Endothelial cell of umbilical vein (primary cell): Measurements from ENCODE around the gene DDX56. TPM values are rescaled to one million over a fixed set of nuclear protein-coding genes. Genes with fewer than 3 reads are reported as not detected.

Source experiments
- BruUV-seq: library from RNA; stranded (reverse); fragments of 400-500 nt; replicated peaks from 2 replicates; lab custom pipeline; 2021; lab: Mats Ljungman, UMichigan
- CTCF ChIA-PET: fragments of 300-600, 350-600 bp; sonication (Branson Sonifier 250); formaldehyde crosslinking; loops from one replicate; lab custom pipeline; 2021; ENCODE audit warnings: antibody characterized with exemption, inconsistent platforms; lab: Charles Lee
- POLR2A ChIA-PET: fragments of 300-600, 350-600 bp; sonication (Branson Sonifier 250); formaldehyde crosslinking; loops from one replicate; lab custom pipeline; 2021; ENCODE audit warnings: antibody characterized with exemption, inconsistent platforms; lab: Charles Lee
- DNase-seq: peaks from one replicate; pipeline ENCODE4 v3.0.0-alpha.2; 2011; ENCODE audit warnings: low read depth, low spot score
- FAIRE-seq: peaks from 2 replicates; lab custom pipeline; 2011; peaks lifted over from hg19 to GRCh38; lab: Jason Lieb, UNC
- H2AFZ ChIP-seq: 2 replicates; pipeline ENCODE4 v1.6.0; 2012; ENCODE audit warnings: low read depth, low read length, control low read depth, inconsistent platforms
- H3K27ac ChIP-seq: 2 replicates; pipeline ENCODE4 v1.5.1; 2011; ENCODE audit warnings: low read depth, mild to moderate bottlenecking, control low read depth, low read length, moderate library complexity; ENCODE audit not compliant: insufficient read depth
- H3K27me3 ChIP-seq, 2 experiments: 2 replicates each; pipeline versions ENCODE4 v1.6.0 to v1.6.1; 2011; ENCODE audit warnings: low read length in 2 of 2, mixed read lengths in 1 of 2; ENCODE audit not compliant: control insufficient read depth in 2 of 2, insufficient read depth in 2 of 2
- H3K36me3 ChIP-seq, 2 experiments: 2 replicates in 1 of 2; 3 replicates in 1 of 2; pipeline ENCODE4 v1.5.1; 2011; ENCODE audit warnings: low read length in 2 of 2, mild to moderate bottlenecking in 1 of 2, moderate library complexity in 1 of 2; ENCODE audit not compliant: control insufficient read depth in 2 of 2, insufficient read depth in 2 of 2; ENCODE audit errors: extremely low read depth in 1 of 2
- H3K4me1 ChIP-seq: 3 replicates; pipeline ENCODE4 v1.5.1; 2011; ENCODE audit warnings: mild to moderate bottlenecking, low read length; ENCODE audit not compliant: control insufficient read depth, insufficient read depth; ENCODE audit errors: extremely low read depth
- H3K4me2 ChIP-seq: 2 replicates; pipeline ENCODE4 v1.6.1; 2011; ENCODE audit warnings: low read length, control low read depth, mixed read lengths; ENCODE audit not compliant: insufficient read depth
- H3K4me3 ChIP-seq, 3 experiments: fragments of 200-600 bp in 1 of 3; sonication (generic), shearing (Covaris generic) in 1 of 3; replicated peaks in 1 of 3; 2 replicates each; pipeline ENCODE4 v1.5.1; 2011 to 2016; ENCODE audit warnings: control low read depth in 3 of 3, low read length in 3 of 3, mild to moderate bottlenecking in 2 of 3, inconsistent platforms in 1 of 3, low read depth in 1 of 3, moderate library complexity in 1 of 3; ENCODE audit not compliant: insufficient read depth in 1 of 3
- H3K79me2 ChIP-seq: 2 replicates; pipeline ENCODE4 v1.6.0; 2012; ENCODE audit warnings: low read length, inconsistent platforms; ENCODE audit not compliant: control insufficient read depth, insufficient read depth
- H3K9ac ChIP-seq: replicated peaks from 2 replicates; pipeline ENCODE3; 2011; ENCODE audit warnings: low read length, control low read depth; ENCODE audit not compliant: insufficient read depth; ENCODE audit errors: extremely low read depth
- H3K9me1 ChIP-seq: replicated peaks from 3 replicates; pipeline ENCODE4 v1.6.0; 2011; ENCODE audit warnings: mild to moderate bottlenecking, low read length; ENCODE audit not compliant: control insufficient read depth, insufficient read depth; ENCODE audit errors: extremely low read depth
- H3K9me3 ChIP-seq: replicated peaks from 2 replicates; pipeline ENCODE4 v1.5.1; 2012; ENCODE audit warnings: low read length, inconsistent platforms; ENCODE audit not compliant: control insufficient read depth, insufficient read depth
- H4K20me1 ChIP-seq: replicated peaks from 2 replicates; pipeline ENCODE3; 2011; ENCODE audit warnings: mild to moderate bottlenecking, low read length; ENCODE audit not compliant: control insufficient read depth, insufficient read depth; ENCODE audit errors: extremely low read depth
- EZH2 ChIP-seq: IDR thresholded peaks from 2 replicates; pipeline ENCODE4 v1.6.1; 2012; ENCODE audit warnings: borderline replicate concordance, low read depth, mild to moderate bottlenecking, moderate library complexity, low read length, inconsistent platforms; ENCODE audit not compliant: severe bottlenecking
- FOS ChIP-seq: IDR thresholded peaks from 2 replicates; pipeline ENCODE4 v1.6.1; 2011; ENCODE audit warnings: mild to moderate bottlenecking, low read length, moderate library complexity, borderline replicate concordance; ENCODE audit not compliant: insufficient read depth
- GATA2 ChIP-seq: IDR thresholded peaks from 2 replicates; pipeline ENCODE4 v1.7.0; 2011; ENCODE audit warnings: low read depth, mild to moderate bottlenecking, moderate library complexity, mixed read lengths, low read length; ENCODE audit not compliant: insufficient read length, insufficient read depth
- JUN ChIP-seq: IDR thresholded peaks from 2 replicates; pipeline ENCODE4 v1.6.1; 2011; ENCODE audit warnings: borderline replicate concordance, low read depth; ENCODE audit not compliant: insufficient read length, insufficient read depth
- MYC ChIP-seq: IDR thresholded peaks from one replicate; pipeline ENCODE4 v1.6.1; 2011; ENCODE audit warnings: mild to moderate bottlenecking, low read depth, low read length
- POLR2A ChIP-seq: IDR thresholded peaks from 2 replicates; pipeline ENCODE4 v1.6.1; 2012; ENCODE audit warnings: low read depth, mild to moderate bottlenecking, control low read depth, low read length
- POLR2AphosphoS5 ChIP-seq: IDR thresholded peaks from 2 replicates; pipeline ENCODE4 v1.6.1; 2012; ENCODE audit warnings: low read depth, mild to moderate bottlenecking, control low read depth, low read length, moderate library complexity; ENCODE audit not compliant: insufficient read depth
- dilution Hi-C: fragments of 300-500 bp; cut with MboI; formaldehyde crosslinking; loops from one replicate; pipeline ENCODE4 v1.15.0; 2019; ENCODE audit warnings: low sequenced_read_pairs; ENCODE audit not compliant: extremely low pct_ligation_motif_present
- intact Hi-C: fragments of 100-400 bp; cut with micrococcal nuclease; formaldehyde crosslinking; loops from one replicate; pipeline ENCODE4 v1.10.0; 2022
- polyA plus RNA-seq, 4 experiments: library from polyadenylated mRNA; depleted of rRNA in 3 of 4; stranded (reverse) in 3 of 4; unstranded in 1 of 4; fragments of >200 nt; gene quantifications; 2 replicates each; pipeline versions ENCODE4 v1.2.1 to v1.2.3, GENCODE V29; 2011 to 2012; ENCODE audit warnings: missing spikeins in 1 of 4
- total RNA-seq: library from RNA; stranded (reverse); gene quantifications from 2 replicates; pipeline ENCODE4 v1.2.3, GENCODE V29; 2021
- TF ChIP-seq, protein P1 (sequence below), 2 donors: IDR thresholded peaks; 1 replicate in 1 of 2; 2 replicates in 1 of 2; pipeline ENCODE4 v1.5.1; 2011; ENCODE audit warnings: low read length in 2 of 2, mild to moderate bottlenecking in 2 of 2, moderate library complexity in 2 of 2, control low read depth in 1 of 2, inconsistent platforms in 1 of 2, low read depth in 1 of 2; ENCODE audit not compliant: insufficient read depth in 1 of 2; ENCODE audit errors: extremely low read depth in 1 of 2
- TF ChIP-seq, protein P2 (sequence below): IDR thresholded peaks from 2 replicates; pipeline ENCODE4 v1.6.1; 2011; ENCODE audit not compliant: insufficient read depth, insufficient read length

DDX56 gene
- total and polyA plus RNA-seq, 2 donors (not counting 3 experiments of a cell fraction or from before 2014, with no cell fraction given) = 94.7 to 96.6 TPM

DNA sequence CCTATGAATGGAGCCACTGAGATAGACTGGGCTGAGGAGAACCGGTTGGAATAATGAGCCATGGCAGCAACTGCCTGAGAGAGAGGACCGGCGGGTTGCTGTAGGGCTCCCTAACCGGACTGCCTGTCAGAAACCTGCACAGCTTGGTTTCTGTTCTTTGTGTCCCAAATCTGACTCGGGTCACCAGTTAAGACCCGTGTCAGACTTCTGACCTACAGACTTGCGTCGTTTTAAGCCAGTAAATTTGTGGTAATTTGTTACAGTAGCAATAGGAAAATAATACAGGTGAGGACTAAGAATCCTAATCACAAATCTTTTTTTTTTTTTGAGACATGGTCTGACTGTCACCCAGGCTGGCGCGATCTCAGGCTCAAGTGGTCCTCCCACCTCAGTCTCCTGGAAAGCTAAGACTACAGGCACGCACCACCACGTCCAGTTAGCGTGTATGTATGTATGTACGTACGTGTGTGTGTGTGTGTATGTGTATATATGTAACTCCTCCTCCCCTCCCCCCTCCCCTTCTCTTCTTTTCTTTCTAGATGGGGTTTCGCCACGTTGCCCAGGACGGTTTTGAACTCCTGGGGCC is 672 bp upstream of the DDX56 start:
- intact Hi-C loops (loop anchor here (5.0 kb wide), 1 partner anchor 317 kb away; no protein-coding TSS in a partner anchor), dilution Hi-C loops (no loop called here)
- ChIA-PET POLR2A (interaction anchor here (0.7 to 1.0 kb wide), 3 partner anchors 8 to 33 kb away, joined by 3 to 6 read pairs (median 4); partner anchors contain the start of gene TMED4), CTCF (interaction anchor here (0.8 to 1.7 kb wide), 7 partner anchors 9 to 561 kb away, joined by 3 to 16 read pairs (median 4); no protein-coding TSS in a partner anchor)
- Histone ChIP-seq H3K79me2 (peaks cover 28% of the 10 kb centered on the region), H2AFZ (peak overlapping the region; percentile 60), H3K27ac (peak overlapping the region; percentile 73), H3K4me2 (peak overlapping the region; percentile 82), H3K9me1 (no peaks in the 10 kb centered on the region), H3K27me3 (no peaks in the 10 kb centered on the region), H3K9ac (peak overlapping the region; percentile 80), H3K4me1 (peaks cover 9% of the 10 kb centered on the region), H3K9me3 (no peaks in the 10 kb centered on the region), H4K20me1 (no peaks in the 10 kb centered on the region), H3K4me3 (peak overlapping the region in 2 of 3 experiments; percentile 54 to 77), H3K36me3 (peaks cover 26 to 27% of the 10 kb centered on the region in 2 experiments)
- TSS peak; percentile 73 for BruUV-seq
- no peak for DNase-seq
- FAIRE-seq = no peak
- TF ChIP-seq EZH2 (no peak), GATA2 (no peak), POLR2A (no peak), JUN (no peak), POLR2AphosphoS5 (no peak), MYC (no peak), FOS (no peak)
- TF ChIP-seq, protein P1, sequence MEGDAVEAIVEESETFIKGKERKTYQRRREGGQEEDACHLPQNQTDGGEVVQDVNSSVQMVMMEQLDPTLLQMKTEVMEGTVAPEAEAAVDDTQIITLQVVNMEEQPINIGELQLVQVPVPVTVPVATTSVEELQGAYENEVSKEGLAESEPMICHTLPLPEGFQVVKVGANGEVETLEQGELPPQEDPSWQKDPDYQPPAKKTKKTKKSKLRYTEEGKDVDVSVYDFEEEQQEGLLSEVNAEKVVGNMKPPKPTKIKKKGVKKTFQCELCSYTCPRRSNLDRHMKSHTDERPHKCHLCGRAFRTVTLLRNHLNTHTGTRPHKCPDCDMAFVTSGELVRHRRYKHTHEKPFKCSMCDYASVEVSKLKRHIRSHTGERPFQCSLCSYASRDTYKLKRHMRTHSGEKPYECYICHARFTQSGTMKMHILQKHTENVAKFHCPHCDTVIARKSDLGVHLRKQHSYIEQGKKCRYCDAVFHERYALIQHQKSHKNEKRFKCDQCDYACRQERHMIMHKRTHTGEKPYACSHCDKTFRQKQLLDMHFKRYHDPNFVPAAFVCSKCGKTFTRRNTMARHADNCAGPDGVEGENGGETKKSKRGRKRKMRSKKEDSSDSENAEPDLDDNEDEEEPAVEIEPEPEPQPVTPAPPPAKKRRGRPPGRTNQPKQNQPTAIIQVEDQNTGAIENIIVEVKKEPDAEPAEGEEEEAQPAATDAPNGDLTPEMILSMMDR (IDR thresholded peaks at IDR 0.05; ENCODE audit: extremely low read depth in 1 of 2, insufficient read depth in 1 of 2, low read depth in 1 of 2, low read length in 2 of 2) = no peak
- TF ChIP-seq, protein P2, sequence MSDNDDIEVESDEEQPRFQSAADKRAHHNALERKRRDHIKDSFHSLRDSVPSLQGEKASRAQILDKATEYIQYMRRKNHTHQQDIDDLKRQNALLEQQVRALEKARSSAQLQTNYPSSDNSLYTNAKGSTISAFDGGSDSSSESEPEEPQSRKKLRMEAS = no peak
